Gastrocnemius medialis (tissue), 4 donors: ENCODE results near the gene ARHGAP42. TPM values are rescaled to one million over a fixed set of nuclear protein-coding genes. Genes with fewer than 3 reads are reported as not detected.

Experiments used
- ATAC-seq, 2 donors: fragments of 150-250 bp; one replicate each; pipeline ENCODE4 v1.9.1; 2016
- DNase-seq, 2 donors: peaks; one replicate each; pipeline ENCODE4 v3.0.0-alpha.2; 2019
- H3K27ac ChIP-seq, 4 donors: fragments of 200-600 bp; sonication (generic); 1 replicate in 1 of 4; 2 replicates in 3 of 4; pipeline ENCODE4 v1.5.1; 2016 to 2018; ENCODE audit warnings: mild to moderate bottlenecking in 2 of 4, moderate library complexity in 1 of 4
- H3K27me3 ChIP-seq, 3 donors: fragments of 200-600 bp; sonication (generic) in 2 of 3; 1 replicate in 1 of 3; 2 replicates in 2 of 3; pipeline versions ENCODE4 v1.5.1 to v1.6.0; 2016 to 2019; ENCODE audit warnings: mild to moderate bottlenecking in 1 of 3, moderate library complexity in 1 of 3
- H3K36me3 ChIP-seq, 2 donors: fragments of 200-600 bp; sonication (generic) in 1 of 2; one replicate each; pipeline ENCODE4 v1.5.1; 2017 to 2018
- H3K4me1 ChIP-seq, 2 donors: fragments of 200-600 bp; sonication (generic) in 1 of 2; one replicate each; pipeline ENCODE4 v1.5.1; 2016 to 2017; ENCODE audit warnings: mild to moderate bottlenecking in 2 of 2
- H3K4me3 ChIP-seq, 4 donors: fragments of 200-600 bp; sonication (generic) in 3 of 4; 1 replicate in 1 of 4; 2 replicates in 3 of 4; pipeline ENCODE4 v1.5.1; 2016 to 2019; ENCODE audit warnings: mild to moderate bottlenecking in 2 of 4
- H3K9me3 ChIP-seq, 3 donors: fragments of 200-600 bp; sonication (generic) in 2 of 3; 1 replicate in 1 of 3; 2 replicates in 2 of 3; pipeline ENCODE4 v1.5.1; 2016 to 2019
- CTCF ChIP-seq, 5 experiments: fragments of 450-650 bp in 3 of 5; fragments of 200-600 bp in 2 of 5; sonication (generic) in 2 of 5; IDR thresholded peaks in 4 of 5; conservative IDR thresholded peaks in 1 of 5; 1 replicate in 4 of 5; 2 replicates in 1 of 5; pipeline ENCODE4 v1.5.1; 2016 to 2019; ENCODE audit warnings: antibody characterized with exemption in 5 of 5, mild to moderate bottlenecking in 3 of 5, moderate library complexity in 3 of 5
- POLR2A ChIP-seq, 2 donors: fragments of 450-650 bp; IDR thresholded peaks; one replicate each; pipeline ENCODE4 v1.6.1; 2017; ENCODE audit warnings: antibody characterized with exemption in 2 of 2, mild to moderate bottlenecking in 2 of 2, moderate library complexity in 2 of 2
- in situ Hi-C, 4 donors: fragments of 200-750 bp; cut with MboI; loops; one replicate each; pipeline versions ENCODE4 v1.15.0 to v1.8.0; 2017; ENCODE audit warnings: low sequenced_read_pairs in 4 of 4
- intact Hi-C: fragments of 100-400 bp; cut with DNase I; formaldehyde crosslinking; loops from one replicate; pipeline ENCODE4 v1.15.1; 2023; ENCODE audit warnings: low total_unique reads
- total RNA-seq, 4 donors: library from RNA; depleted of rRNA; stranded (reverse); fragments of >200 nt; gene quantifications; one replicate each; pipeline versions ENCODE4 v1.1.0 to v1.2.3, GENCODE V29; 2016

The ARHGAP42 gene
- total RNA-seq, 4 donors from 2014 or later: 6.0 to 13.9 (median 10.2) TPM

- H3K4me1 ChIP-seq: peaks cover 0 to 6% of the 10 kb centered on the region in 2 donors
- DNase-seq (no peak), ATAC-seq (no peak)
- no peaks in the 10 kb centered on the region for H3K9me3 ChIP-seq
- no peak overlapping the region for H3K4me3 ChIP-seq
- H3K27me3 ChIP-seq: no peaks in the 10 kb centered on the region
- TF ChIP-seq POLR2A (IDR thresholded peaks at IDR 0.05): no peak
- TF ChIP-seq CTCF (IDR thresholded peaks at IDR 0.05 in 4 of 5, conservative IDR thresholded peaks at IDR 0.05 in 1 of 5): no peak
- no peaks in the 10 kb centered on the region for H3K36me3 ChIP-seq
- in situ Hi-C loops: no loop called here
- intact Hi-C loops: no loop called here
- H3K27ac ChIP-seq: no peak overlapping the region
These were observed 174.1 kb downstream of the ARHGAP42 start for GRCh38 chr11:100861212-100861611.

GRCh38 chr11:100863080-100863581 is 176.0 kb downstream of the ARHGAP42 start:
- TF ChIP-seq POLR2A (IDR thresholded peaks at IDR 0.05): no peak
- TF ChIP-seq CTCF (IDR thresholded peaks at IDR 0.05 in 4 of 5, conservative IDR thresholded peaks at IDR 0.05 in 1 of 5): no peak
- H3K9me3 ChIP-seq: no peaks in the 10 kb centered on the region
- H3K4me1 ChIP-seq: peaks cover 0 to 6% of the 10 kb centered on the region in 2 donors
- H3K4me3 ChIP-seq: no peak overlapping the region
- in situ Hi-C loops (no loop called here), intact Hi-C loops (no loop called here)
- DNase-seq (peak in 1 of 2 donors; percentile 18), ATAC-seq (peak; percentile 77 to 89)
- H3K36me3 ChIP-seq: no peaks in the 10 kb centered on the region
- peak overlapping the region in 3 of 4 donors; percentile 18 to 52 (median 36) for H3K27ac ChIP-seq
- no peaks in the 10 kb centered on the region for H3K27me3 ChIP-seq

- intact Hi-C loops (no loop called here), in situ Hi-C loops (no loop called here)
- no peak overlapping the region for H3K27ac ChIP-seq
These were observed 178.5 kb downstream of the ARHGAP42 start for GRCh38 chr11:100865443-100866065.

GRCh38 chr11:100866453-100866852 is 179.4 kb downstream of the ARHGAP42 start:
- in situ Hi-C loops: no loop called here
- Histone ChIP-seq H3K4me1 (peaks cover 0 to 6% of the 10 kb centered on the region in 2 donors), H3K36me3 (no peaks in the 10 kb centered on the region), H3K27ac (no peak overlapping the region), H3K9me3 (no peaks in the 10 kb centered on the region), H3K4me3 (no peak overlapping the region), H3K27me3 (no peaks in the 10 kb centered on the region)
- TF ChIP-seq CTCF (IDR thresholded peaks at IDR 0.05 in 4 of 5, conservative IDR thresholded peaks at IDR 0.05 in 1 of 5) (no peak), POLR2A (IDR thresholded peaks at IDR 0.05) (no peak)
- DNase-seq (no peak), ATAC-seq (no peak)
- intact Hi-C loops: no loop called here

More at GRCh38 chr11:100865443-100866065, 178.5 kb downstream of the ARHGAP42 start:
- H3K9me3 ChIP-seq: no peaks in the 10 kb centered on the region
- H3K36me3 ChIP-seq: no peaks in the 10 kb centered on the region
- peaks cover 0 to 6% of the 10 kb centered on the region in 2 donors for H3K4me1 ChIP-seq
- DNase-seq (no peak), ATAC-seq (no peak)
- H3K4me3 ChIP-seq: no peak overlapping the region
- H3K27me3 ChIP-seq: no peaks in the 10 kb centered on the region
- TF ChIP-seq POLR2A (IDR thresholded peaks at IDR 0.05) (no peak), CTCF (IDR thresholded peaks at IDR 0.05 in 4 of 5, conservative IDR thresholded peaks at IDR 0.05 in 1 of 5) (no peak)
